ENCODE measurements around the gene PLXND1. TPM values are rescaled to one million over a fixed set of nuclear protein-coding genes. Genes with fewer than 3 reads are reported as not detected.
A peak's percentile ranks its signal among the peaks of the same experiment; 100 is the strongest.

PLXND1 gene
- total RNA-seq, 1 donor from 2014 or later = 233 TPM

- no peak overlapping the region for H3K4me3 ChIP-seq
- intact Hi-C loops (cut with DNase I) = no loop called here
- H3K9me3 ChIP-seq = no peaks in the 10 kb centered on the region
- TF ChIP-seq CTCF (IDR thresholded peaks at IDR 0.05) = no peak
- no peak for DNase-seq
- H3K27ac ChIP-seq = no peak overlapping the region
- ATAC-seq = no peak
- H3K4me1 ChIP-seq = peaks cover 14% of the 10 kb centered on the region
- no peaks in the 10 kb centered on the region for H3K36me3 ChIP-seq
- no peaks in the 10 kb centered on the region for H3K27me3 ChIP-seq (ENCODE audit: low read depth)
These were observed 26.1 kb upstream of the PLXND1 start for GRCh38 chr3:129632556-129632955.

GRCh38 chr3:129632056-129632455 is 25.6 kb upstream of the PLXND1 start:
- Histone ChIP-seq H3K27ac (no peak overlapping the region), H3K9me3 (no peaks in the 10 kb centered on the region), H3K4me1 (peaks cover 19% of the 10 kb centered on the region), H3K4me3 (no peak overlapping the region), H3K36me3 (no peaks in the 10 kb centered on the region), H3K27me3 (ENCODE audit: low read depth) (no peaks in the 10 kb centered on the region)
- no peak for ATAC-seq
- no peak for DNase-seq
- no peak for TF ChIP-seq CTCF (IDR thresholded peaks at IDR 0.05)
- intact Hi-C loops (cut with DNase I) = no loop called here

- TF ChIP-seq CTCF (IDR thresholded peaks at IDR 0.05) = no peak
- Histone ChIP-seq H3K27ac (peak overlapping the region; percentile 99), H3K36me3 (no peaks in the 10 kb centered on the region), H3K4me3 (no peak overlapping the region), H3K9me3 (no peaks in the 10 kb centered on the region), H3K27me3 (ENCODE audit: low read depth) (no peaks in the 10 kb centered on the region), H3K4me1 (peaks cover 48% of the 10 kb centered on the region)
- ATAC-seq (no peak), DNase-seq (no peak)
- intact Hi-C loops (cut with DNase I) = no loop called here
These were observed 22.5 kb upstream of the PLXND1 start for GRCh38 chr3:129629011-129629410.

- Histone ChIP-seq H3K27ac (peak overlapping the region; percentile 99), H3K27me3 (ENCODE audit: low read depth) (no peaks in the 10 kb centered on the region), H3K4me3 (peak overlapping the region; percentile 78), H3K9me3 (no peaks in the 10 kb centered on the region), H3K36me3 (no peaks in the 10 kb centered on the region), H3K4me1 (peaks cover 57% of the 10 kb centered on the region)
- DNase-seq (no peak), ATAC-seq (peak in 1 of 2 donors; percentile 0)
- TF ChIP-seq CTCF (IDR thresholded peaks at IDR 0.05) = peak; percentile 19
- intact Hi-C loops (cut with DNase I) = no loop called here
These were observed 21.7 kb upstream of the PLXND1 start for GRCh38 chr3:129628169-129628522.

- Histone ChIP-seq H3K36me3 (no peaks in the 10 kb centered on the region), H3K27ac (peak overlapping the region; percentile 99), H3K4me3 (peak overlapping the region; percentile 78), H3K4me1 (peaks cover 63% of the 10 kb centered on the region), H3K9me3 (no peaks in the 10 kb centered on the region), H3K27me3 (ENCODE audit: low read depth) (no peaks in the 10 kb centered on the region)
- peak; percentile 83 for DNase-seq
- peak; percentile 78 for TF ChIP-seq CTCF (IDR thresholded peaks at IDR 0.05)
- peak; percentile 65 to 69 for ATAC-seq
- intact Hi-C loops (cut with DNase I) = no loop called here
These were observed 21.1 kb upstream of the PLXND1 start for GRCh38 chr3:129627350-129628168.

All from lower lobe of right lung (tissue), 2 donors.